Measurements from ENCODE around the gene C12orf43.

- no peak for TF ChIP-seq ZNF366 (tag by site-specific recombination; conservative IDR thresholded peaks at IDR 0.05)
- TF ChIP-seq MYNN (tag by site-specific recombination; IDR thresholded peaks at IDR 0.05; ENCODE audit: borderline replicate concordance), result no peak
- no peak for TF ChIP-seq YY1 (tag by site-specific recombination; IDR thresholded peaks at IDR 0.05)
- TF ChIP-seq, protein P1, sequence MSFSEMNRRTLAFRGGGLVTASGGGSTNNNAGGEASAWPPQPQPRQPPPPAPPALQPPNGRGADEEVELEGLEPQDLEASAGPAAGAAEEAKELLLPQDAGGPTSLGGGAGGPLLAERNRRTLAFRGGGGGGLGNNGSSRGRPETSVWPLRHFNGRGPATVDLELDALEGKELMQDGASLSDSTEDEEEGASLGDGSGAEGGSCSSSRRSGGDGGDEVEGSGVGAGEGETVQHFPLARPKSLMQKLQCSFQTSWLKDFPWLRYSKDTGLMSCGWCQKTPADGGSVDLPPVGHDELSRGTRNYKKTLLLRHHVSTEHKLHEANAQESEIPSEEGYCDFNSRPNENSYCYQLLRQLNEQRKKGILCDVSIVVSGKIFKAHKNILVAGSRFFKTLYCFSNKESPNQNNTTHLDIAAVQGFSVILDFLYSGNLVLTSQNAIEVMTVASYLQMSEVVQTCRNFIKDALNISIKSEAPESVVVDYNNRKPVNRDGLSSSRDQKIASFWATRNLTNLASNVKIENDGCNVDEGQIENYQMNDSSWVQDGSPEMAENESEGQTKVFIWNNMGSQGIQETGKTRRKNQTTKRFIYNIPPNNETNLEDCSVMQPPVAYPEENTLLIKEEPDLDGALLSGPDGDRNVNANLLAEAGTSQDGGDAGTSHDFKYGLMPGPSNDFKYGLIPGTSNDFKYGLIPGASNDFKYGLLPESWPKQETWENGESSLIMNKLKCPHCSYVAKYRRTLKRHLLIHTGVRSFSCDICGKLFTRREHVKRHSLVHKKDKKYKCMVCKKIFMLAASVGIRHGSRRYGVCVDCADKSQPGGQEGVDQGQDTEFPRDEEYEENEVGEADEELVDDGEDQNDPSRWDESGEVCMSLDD (tag by site-specific recombination; IDR thresholded peaks at IDR 0.05), result no peak
- TF ChIP-seq TCF7L2 (IDR thresholded peaks at IDR 0.05; ENCODE audit: borderline replicate concordance, low read depth, low read length), result no peak
- TF ChIP-seq ZNF549 (tag by site-specific recombination; IDR thresholded peaks at IDR 0.05), result no peak
These were observed 7.8 kb downstream of the C12orf43 start for GRCh38 chr12:121008347-121009098.
